Measurements from ENCODE around the gene C13orf46.

C13orf46 gene

GRCh38 chr13:113912596-113912995 is 61.3 kb downstream of the C13orf46 start:
- DNase-seq, result no peak
- TF ChIP-seq GATA1 (IDR thresholded peaks at IDR 0.05; ENCODE audit: low read depth, low read length) (no peak), POLR2A (IDR thresholded peaks at IDR 0.05; ENCODE audit: low read length) (no peak)

DNA sequence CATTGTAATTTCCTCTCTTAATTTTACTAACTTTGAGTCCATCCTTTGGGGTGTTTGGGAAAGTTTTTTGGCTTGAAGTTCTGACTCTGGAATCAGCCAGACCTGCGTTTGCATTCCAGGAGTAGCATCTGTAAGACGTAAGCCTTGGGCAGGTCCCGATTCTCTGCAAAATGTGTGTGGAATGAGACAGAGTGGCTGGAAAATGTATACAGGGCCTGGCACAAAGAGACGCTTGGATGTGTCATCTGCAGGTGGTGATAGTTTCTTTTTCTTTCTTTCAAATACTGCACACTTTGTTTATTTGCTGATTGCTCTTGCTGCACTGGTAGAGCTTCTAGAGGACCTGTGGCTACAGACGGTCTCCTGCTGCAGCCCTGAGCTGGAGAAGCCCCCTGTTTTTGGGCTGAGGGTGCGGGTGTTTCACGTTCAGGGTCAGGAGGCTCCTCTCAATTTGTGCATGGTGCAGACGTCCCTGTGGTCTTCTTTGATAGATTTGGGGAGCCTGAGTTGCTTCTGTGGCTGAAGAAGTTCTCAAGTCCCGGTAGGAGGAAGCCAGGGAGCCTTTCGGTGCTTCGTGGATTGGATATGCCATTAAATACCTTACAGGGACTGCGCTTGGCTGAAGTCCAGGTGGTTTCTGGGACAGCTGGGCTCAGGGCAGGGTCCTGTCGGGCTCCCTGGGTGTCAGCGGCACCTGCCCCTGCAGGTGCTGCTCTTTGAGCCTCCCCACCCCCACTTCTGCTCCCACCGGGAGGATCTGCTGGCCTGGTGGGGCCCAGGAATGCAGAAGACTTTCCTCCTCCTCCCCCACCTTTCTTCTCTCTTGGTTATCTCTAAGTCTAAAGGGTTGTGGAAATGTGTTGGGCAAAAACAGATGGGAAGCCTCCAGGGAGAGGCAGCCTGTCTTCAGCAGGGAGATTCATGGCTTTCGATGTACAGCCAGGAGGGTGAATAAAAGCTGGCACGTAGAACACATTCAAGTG is 66.0 kb downstream of the C13orf46 start:
- no peak for DNase-seq
- no peak for TF ChIP-seq POLR2A (IDR thresholded peaks at IDR 0.05; ENCODE audit: low read length)
- no peak for TF ChIP-seq GATA1 (IDR thresholded peaks at IDR 0.05; ENCODE audit: low read depth, low read length)

- TF ChIP-seq GATA1 (IDR thresholded peaks at IDR 0.05; ENCODE audit: low read depth, low read length) (no peak), POLR2A (IDR thresholded peaks at IDR 0.05; ENCODE audit: low read length) (no peak)
- no peak for DNase-seq
These were observed 67.3 kb downstream of the C13orf46 start for GRCh38 chr13:113906571-113906970.

- no peak for DNase-seq
- TF ChIP-seq POLR2A (IDR thresholded peaks at IDR 0.05; ENCODE audit: low read length), result no peak
- no peak for TF ChIP-seq GATA1 (IDR thresholded peaks at IDR 0.05; ENCODE audit: low read depth, low read length)
These were observed 67.9 kb downstream of the C13orf46 start for GRCh38 chr13:113905942-113906341.

GRCh38 chr13:113905018-113905417 is 68.9 kb downstream of the C13orf46 start:
- TF ChIP-seq POLR2A (IDR thresholded peaks at IDR 0.05; ENCODE audit: low read length) (no peak), GATA1 (IDR thresholded peaks at IDR 0.05; ENCODE audit: low read depth, low read length) (no peak)
- DNase-seq, result no peak

GRCh38 chr13:113904411-113904810 is 69.5 kb downstream of the C13orf46 start:
- DNase-seq, result peak; percentile 36 to 41
- TF ChIP-seq GATA1 (IDR thresholded peaks at IDR 0.05; ENCODE audit: low read depth, low read length) (no peak), POLR2A (IDR thresholded peaks at IDR 0.05; ENCODE audit: low read length) (no peak)

DNA sequence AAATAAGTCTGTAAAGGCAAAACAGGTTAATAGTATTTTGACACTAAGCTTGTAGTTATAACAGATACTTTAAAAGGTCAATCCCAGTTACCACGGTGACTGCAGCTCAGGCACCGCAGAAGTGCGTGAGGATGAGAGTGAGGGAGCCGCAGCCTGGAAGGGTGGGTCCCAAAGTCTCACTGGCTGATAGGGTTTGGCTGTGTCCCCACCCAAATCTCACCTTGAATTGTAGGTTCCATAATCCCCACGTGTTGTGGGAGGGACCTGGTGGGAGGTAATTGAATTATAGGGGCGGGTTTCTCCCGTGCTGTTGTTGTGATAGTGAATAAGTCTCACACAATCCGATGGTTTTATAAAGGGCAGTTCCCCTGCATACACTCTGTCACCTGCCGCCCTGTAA is 70.0 kb downstream of the C13orf46 start:
- no peak for DNase-seq
- no peak for TF ChIP-seq GATA1 (IDR thresholded peaks at IDR 0.05; ENCODE audit: low read depth, low read length)
- no peak for TF ChIP-seq POLR2A (IDR thresholded peaks at IDR 0.05; ENCODE audit: low read length)
